MM.1S (cell line): ENCODE measurements around the gene RAD51C.

ENCODE experiments used
- CTCF ChIP-seq: fragments of 300-600 bp; sonication (generic); IDR thresholded peaks from 2 replicates; pipeline ENCODE4 v1.5.1; 2016; ENCODE audit warnings: antibody characterized with exemption, low read length, mixed read lengths
- EZH2 ChIP-seq: fragments of 300-600 bp; sonication (generic); optimal IDR thresholded peaks from 2 replicates; pipeline ENCODE3; 2017; ENCODE audit warnings: low read depth, mild to moderate bottlenecking, antibody characterized with exemption, low read length, mixed read lengths

- TF ChIP-seq CTCF, result no peak
- no peak for TF ChIP-seq EZH2
These were observed 28.1 kb upstream of the RAD51C start for GRCh38 chr17:58664302-58664701.
